PFSK-1 (cell line): ENCODE data around the gene TVP23A.

Source experiments
- FOXP2 ChIP-seq: optimal IDR thresholded peaks from 2 replicates; pipeline ENCODE3; 2011; ENCODE audit warnings: borderline replicate concordance, control low read depth, inconsistent platforms; ENCODE audit not compliant: insufficient read depth; ENCODE audit errors: extremely low read length, extremely low read depth
- POLR2AphosphoS5 ChIP-seq: IDR thresholded peaks from 2 replicates; pipeline ENCODE4 v1.6.1; 2012; ENCODE audit warnings: low read depth, mild to moderate bottlenecking, control low read depth, low read length, moderate library complexity
- SIN3A ChIP-seq: IDR thresholded peaks from 2 replicates; pipeline ENCODE4 v1.6.1; 2012; ENCODE audit warnings: mild to moderate bottlenecking, low read length, moderate library complexity, borderline replicate concordance; ENCODE audit not compliant: insufficient read depth
- TAF1 ChIP-seq: IDR thresholded peaks from 2 replicates; pipeline ENCODE4 v1.6.1; 2012; ENCODE audit warnings: low read length, control low read depth, borderline replicate concordance; ENCODE audit not compliant: insufficient read depth
- TF ChIP-seq, protein P1 (sequence below), 2 experiments: IDR thresholded peaks; 2 replicates each; pipeline versions ENCODE4 v1.6.1 to v1.8.0; 2011 to 2012; ENCODE audit warnings: low read depth in 2 of 2, low read length in 2 of 2, control low read depth in 1 of 2, inconsistent platforms in 1 of 2, mild to moderate bottlenecking in 1 of 2, moderate library complexity in 1 of 2; ENCODE audit not compliant: insufficient read depth in 1 of 2

DNA sequence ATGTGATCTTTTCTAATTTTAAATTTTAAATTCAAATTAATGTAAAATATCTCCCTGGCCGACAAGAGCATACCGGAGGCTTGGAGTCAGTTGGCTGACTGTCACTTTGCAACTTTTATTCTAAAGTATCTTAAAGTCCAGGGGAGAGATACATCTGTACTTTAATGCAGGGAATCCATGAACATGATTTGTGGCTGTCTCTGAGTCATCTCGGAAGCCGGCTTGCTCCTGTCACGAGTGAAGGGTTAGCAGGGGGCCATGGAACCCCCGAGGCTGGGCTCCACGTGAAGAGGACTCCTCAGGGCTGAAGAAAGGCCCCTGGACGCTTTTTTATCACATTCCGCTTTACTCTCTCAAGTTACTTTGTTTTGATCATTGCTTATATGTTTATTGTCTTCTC is 13.3 kb downstream of the TVP23A start:
- TF ChIP-seq SIN3A = no peak
- no peak for TF ChIP-seq POLR2AphosphoS5
- TF ChIP-seq, protein P1, sequence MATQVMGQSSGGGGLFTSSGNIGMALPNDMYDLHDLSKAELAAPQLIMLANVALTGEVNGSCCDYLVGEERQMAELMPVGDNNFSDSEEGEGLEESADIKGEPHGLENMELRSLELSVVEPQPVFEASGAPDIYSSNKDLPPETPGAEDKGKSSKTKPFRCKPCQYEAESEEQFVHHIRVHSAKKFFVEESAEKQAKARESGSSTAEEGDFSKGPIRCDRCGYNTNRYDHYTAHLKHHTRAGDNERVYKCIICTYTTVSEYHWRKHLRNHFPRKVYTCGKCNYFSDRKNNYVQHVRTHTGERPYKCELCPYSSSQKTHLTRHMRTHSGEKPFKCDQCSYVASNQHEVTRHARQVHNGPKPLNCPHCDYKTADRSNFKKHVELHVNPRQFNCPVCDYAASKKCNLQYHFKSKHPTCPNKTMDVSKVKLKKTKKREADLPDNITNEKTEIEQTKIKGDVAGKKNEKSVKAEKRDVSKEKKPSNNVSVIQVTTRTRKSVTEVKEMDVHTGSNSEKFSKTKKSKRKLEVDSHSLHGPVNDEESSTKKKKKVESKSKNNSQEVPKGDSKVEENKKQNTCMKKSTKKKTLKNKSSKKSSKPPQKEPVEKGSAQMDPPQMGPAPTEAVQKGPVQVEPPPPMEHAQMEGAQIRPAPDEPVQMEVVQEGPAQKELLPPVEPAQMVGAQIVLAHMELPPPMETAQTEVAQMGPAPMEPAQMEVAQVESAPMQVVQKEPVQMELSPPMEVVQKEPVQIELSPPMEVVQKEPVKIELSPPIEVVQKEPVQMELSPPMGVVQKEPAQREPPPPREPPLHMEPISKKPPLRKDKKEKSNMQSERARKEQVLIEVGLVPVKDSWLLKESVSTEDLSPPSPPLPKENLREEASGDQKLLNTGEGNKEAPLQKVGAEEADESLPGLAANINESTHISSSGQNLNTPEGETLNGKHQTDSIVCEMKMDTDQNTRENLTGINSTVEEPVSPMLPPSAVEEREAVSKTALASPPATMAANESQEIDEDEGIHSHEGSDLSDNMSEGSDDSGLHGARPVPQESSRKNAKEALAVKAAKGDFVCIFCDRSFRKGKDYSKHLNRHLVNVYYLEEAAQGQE (IDR thresholded peaks at IDR 0.05; ENCODE audit: insufficient read depth in 1 of 2, low read depth in 2 of 2, low read length in 2 of 2) = no peak
- TF ChIP-seq TAF1 = no peak
- TF ChIP-seq FOXP2 = no peak
